ENCODE results near the gene RBM26. TPM values are rescaled to one million over a fixed set of nuclear protein-coding genes. Genes with fewer than 3 reads are reported as not detected.

The RBM26 gene
- total RNA-seq, 1 experiment from 2014 or later = 9.9 TPM

Other genes with a start within 250 kb of the RBM26 start
- 54.3 and 103 TPM in 2 replicates for gene NDFIP2, start 74.9 kb upstream of the RBM26 start, total RNA-seq (2014; rRNA removed; shearing (Covaris generic); ENCODE audit: low replicate concordance)

Data from Caki2 (cell line).